ENCODE data around the gene SEL1L2.

SEL1L2 gene

GRCh38 chr20:13929836-13930235 is 60.6 kb downstream of the SEL1L2 start:
- Histone ChIP-seq H3K27ac (ENCODE audit: low read depth, low read length) (no peak overlapping the region), H3K36me3 (ENCODE audit: insufficient read depth, low read length) (no peaks in the 10 kb centered on the region), H3K27me3 (ENCODE audit: insufficient read depth, low read length) (no peaks in the 10 kb centered on the region), H3K4me3 (ENCODE audit: low read length) (no peak overlapping the region), H3K9ac (ENCODE audit: low read depth, low read length) (no peak overlapping the region), H3K4me1 (ENCODE audit: insufficient read depth, low read length) (no peaks in the 10 kb centered on the region), H3K9me3 (ENCODE audit: insufficient read depth, low read depth, low read length) (no peaks in the 10 kb centered on the region)
- WGBS = 98% methylated on average over 6 of the region's 6 CpGs

- WGBS = 97% methylated on average over 5 of the region's 5 CpGs
- no peaks in the 10 kb centered on the region for H3K9me3 ChIP-seq (ENCODE audit: insufficient read depth, low read depth, low read length)
- no peak overlapping the region for H3K9ac ChIP-seq (ENCODE audit: low read depth, low read length)
- H3K4me1 ChIP-seq (ENCODE audit: insufficient read depth, low read length) = no peaks in the 10 kb centered on the region
- H3K27me3 ChIP-seq (ENCODE audit: insufficient read depth, low read length) = no peaks in the 10 kb centered on the region
- H3K4me3 ChIP-seq (ENCODE audit: low read length) = no peak overlapping the region
- H3K27ac ChIP-seq (ENCODE audit: low read depth, low read length) = no peak overlapping the region
- no peaks in the 10 kb centered on the region for H3K36me3 ChIP-seq (ENCODE audit: insufficient read depth, low read length)
Observed at GRCh38 chr20:13928901-13929300, 61.5 kb downstream of the SEL1L2 start.

- Histone ChIP-seq H3K4me1 (ENCODE audit: insufficient read depth, low read length) (no peaks in the 10 kb centered on the region), H3K27ac (ENCODE audit: low read depth, low read length) (no peak overlapping the region), H3K4me3 (ENCODE audit: low read length) (no peak overlapping the region), H3K9me3 (ENCODE audit: insufficient read depth, low read depth, low read length) (no peaks in the 10 kb centered on the region), H3K27me3 (ENCODE audit: insufficient read depth, low read length) (no peaks in the 10 kb centered on the region), H3K36me3 (ENCODE audit: insufficient read depth, low read length) (no peaks in the 10 kb centered on the region), H3K9ac (ENCODE audit: low read depth, low read length) (no peak overlapping the region)
- 100% methylated on average over 1 of the region's 2 CpGs for WGBS
Observed at GRCh38 chr20:13927171-13927570, 63.2 kb downstream of the SEL1L2 start.

- Histone ChIP-seq H3K9me3 (ENCODE audit: insufficient read depth, low read depth, low read length) (no peaks in the 10 kb centered on the region), H3K27me3 (ENCODE audit: insufficient read depth, low read length) (no peaks in the 10 kb centered on the region), H3K9ac (ENCODE audit: low read depth, low read length) (no peak overlapping the region), H3K27ac (ENCODE audit: low read depth, low read length) (no peak overlapping the region), H3K4me3 (ENCODE audit: low read length) (no peak overlapping the region), H3K4me1 (ENCODE audit: insufficient read depth, low read length) (no peaks in the 10 kb centered on the region), H3K36me3 (ENCODE audit: insufficient read depth, low read length) (no peaks in the 10 kb centered on the region)
- WGBS = 92% methylated on average over 3 of the region's 5 CpGs
Observed at GRCh38 chr20:13922241-13922640, 68.2 kb downstream of the SEL1L2 start.

GRCh38 chr20:13915284-13915683 is 75.1 kb downstream of the SEL1L2 start:
- Histone ChIP-seq H3K27ac (ENCODE audit: low read depth, low read length) (no peak overlapping the region), H3K4me1 (ENCODE audit: insufficient read depth, low read length) (no peaks in the 10 kb centered on the region), H3K9me3 (ENCODE audit: insufficient read depth, low read depth, low read length) (no peaks in the 10 kb centered on the region), H3K27me3 (ENCODE audit: insufficient read depth, low read length) (no peaks in the 10 kb centered on the region), H3K36me3 (ENCODE audit: insufficient read depth, low read length) (no peaks in the 10 kb centered on the region), H3K4me3 (ENCODE audit: low read length) (no peak overlapping the region), H3K9ac (ENCODE audit: low read depth, low read length) (no peak overlapping the region)
- 80% methylated on average over 3 of the region's 3 CpGs for WGBS

DNA sequence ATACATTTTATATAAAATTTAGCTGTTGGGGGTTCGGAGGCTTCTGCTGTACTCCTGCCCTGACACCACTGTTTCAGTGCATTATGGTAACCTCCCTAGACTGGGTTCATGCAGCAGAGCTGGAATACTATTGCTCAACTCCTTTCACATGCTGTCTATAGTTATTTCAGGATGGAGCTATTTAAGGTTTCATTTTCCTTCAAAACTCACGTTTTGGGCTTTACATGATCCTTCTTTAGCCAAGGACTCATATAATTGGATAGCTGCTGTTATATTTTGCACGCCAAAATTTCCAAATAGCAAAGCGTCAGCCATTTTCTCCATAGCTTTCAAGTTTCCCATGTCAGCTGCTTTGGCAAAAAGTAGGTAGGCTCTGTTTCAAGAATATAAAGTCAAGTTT is 76.8 kb downstream of the SEL1L2 start:
- H3K27ac ChIP-seq (ENCODE audit: low read depth, low read length) = no peak overlapping the region
- no peak overlapping the region for H3K4me3 ChIP-seq (ENCODE audit: low read length)
- no peaks in the 10 kb centered on the region for H3K27me3 ChIP-seq (ENCODE audit: insufficient read depth, low read length)
- WGBS = 90% methylated on average over 4 of the region's 4 CpGs
- H3K36me3 ChIP-seq (ENCODE audit: insufficient read depth, low read length) = no peaks in the 10 kb centered on the region
- no peak overlapping the region for H3K9ac ChIP-seq (ENCODE audit: low read depth, low read length)
- H3K9me3 ChIP-seq (ENCODE audit: insufficient read depth, low read depth, low read length) = no peaks in the 10 kb centered on the region
- no peaks in the 10 kb centered on the region for H3K4me1 ChIP-seq (ENCODE audit: insufficient read depth, low read length)

GRCh38 chr20:13913131-13913530 is 77.3 kb downstream of the SEL1L2 start:
- no peaks in the 10 kb centered on the region for H3K36me3 ChIP-seq (ENCODE audit: insufficient read depth, low read length)
- WGBS = no CpG with 5 or more reads among the region's 1 CpG
- no peak overlapping the region for H3K9ac ChIP-seq (ENCODE audit: low read depth, low read length)
- no peaks in the 10 kb centered on the region for H3K9me3 ChIP-seq (ENCODE audit: insufficient read depth, low read depth, low read length)
- no peaks in the 10 kb centered on the region for H3K4me1 ChIP-seq (ENCODE audit: insufficient read depth, low read length)
- H3K4me3 ChIP-seq (ENCODE audit: low read length) = no peak overlapping the region
- no peaks in the 10 kb centered on the region for H3K27me3 ChIP-seq (ENCODE audit: insufficient read depth, low read length)
- H3K27ac ChIP-seq (ENCODE audit: low read depth, low read length) = no peak overlapping the region

GRCh38 chr20:13910492-13910891 is 79.9 kb downstream of the SEL1L2 start:
- no peak overlapping the region for H3K27ac ChIP-seq (ENCODE audit: low read depth, low read length)
- H3K9ac ChIP-seq (ENCODE audit: low read depth, low read length) = no peak overlapping the region
- no peaks in the 10 kb centered on the region for H3K9me3 ChIP-seq (ENCODE audit: insufficient read depth, low read depth, low read length)
- no peaks in the 10 kb centered on the region for H3K27me3 ChIP-seq (ENCODE audit: insufficient read depth, low read length)
- H3K4me3 ChIP-seq (ENCODE audit: low read length) = no peak overlapping the region
- no peaks in the 10 kb centered on the region for H3K4me1 ChIP-seq (ENCODE audit: insufficient read depth, low read length)
- 100% methylated on average over 1 of the region's 1 CpG for WGBS
- H3K36me3 ChIP-seq (ENCODE audit: insufficient read depth, low read length) = no peaks in the 10 kb centered on the region

DNA sequence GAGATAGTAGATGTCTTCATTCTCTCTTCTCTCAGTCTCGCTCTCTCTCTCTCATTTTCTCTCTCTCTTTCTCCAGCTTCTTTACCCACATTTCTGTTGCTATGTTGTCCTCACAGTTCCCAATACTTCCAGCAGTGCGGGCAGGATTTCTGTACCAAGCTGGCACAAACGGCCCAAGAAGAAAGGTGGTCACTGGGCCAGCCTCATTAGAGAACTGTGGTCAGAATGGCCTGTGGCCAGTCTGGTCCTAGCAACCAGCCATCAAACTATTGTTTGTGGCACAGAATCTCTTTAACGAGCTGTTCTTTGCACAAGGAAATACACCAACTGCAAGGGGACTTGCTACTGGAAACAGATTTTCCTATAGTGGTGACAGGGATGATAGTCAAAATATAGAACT is 81.3 kb downstream of the SEL1L2 start:
- no peaks in the 10 kb centered on the region for H3K9me3 ChIP-seq (ENCODE audit: insufficient read depth, low read depth, low read length)
- no peaks in the 10 kb centered on the region for H3K4me1 ChIP-seq (ENCODE audit: insufficient read depth, low read length)
- 88% methylated on average over 4 of the region's 4 CpGs for WGBS
- H3K4me3 ChIP-seq (ENCODE audit: low read length) = no peak overlapping the region
- no peak overlapping the region for H3K27ac ChIP-seq (ENCODE audit: low read depth, low read length)
- no peaks in the 10 kb centered on the region for H3K36me3 ChIP-seq (ENCODE audit: insufficient read depth, low read length)
- H3K9ac ChIP-seq (ENCODE audit: low read depth, low read length) = no peak overlapping the region
- no peaks in the 10 kb centered on the region for H3K27me3 ChIP-seq (ENCODE audit: insufficient read depth, low read length)

DNA sequence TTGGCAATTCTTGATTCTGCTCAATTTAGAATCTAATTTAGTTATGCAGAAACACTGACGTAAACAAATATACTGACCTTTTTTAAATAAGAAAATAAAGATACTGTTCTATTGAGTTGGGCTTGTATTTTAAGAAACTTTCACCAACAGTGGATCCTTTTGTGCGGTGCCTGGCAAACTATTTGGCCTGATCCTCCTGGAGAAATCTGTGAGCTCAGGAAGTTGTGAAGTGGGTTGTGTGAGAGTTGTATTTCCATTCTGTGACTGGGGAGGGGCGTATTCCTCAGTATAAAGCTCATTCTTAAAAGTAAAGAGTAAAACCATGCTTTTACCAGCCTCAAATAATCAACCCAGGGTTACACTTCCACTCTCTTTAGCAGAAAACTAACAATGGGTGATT is 85.6 kb downstream of the SEL1L2 start:
- no peaks in the 10 kb centered on the region for H3K27me3 ChIP-seq (ENCODE audit: insufficient read depth, low read length)
- no peak overlapping the region for H3K4me3 ChIP-seq (ENCODE audit: low read length)
- H3K36me3 ChIP-seq (ENCODE audit: insufficient read depth, low read length) = no peaks in the 10 kb centered on the region
- H3K9me3 ChIP-seq (ENCODE audit: insufficient read depth, low read depth, low read length) = no peaks in the 10 kb centered on the region
- H3K27ac ChIP-seq (ENCODE audit: low read depth, low read length) = no peak overlapping the region
- 91% methylated on average over 1 of the region's 3 CpGs for WGBS
- no peaks in the 10 kb centered on the region for H3K4me1 ChIP-seq (ENCODE audit: insufficient read depth, low read length)
- H3K9ac ChIP-seq (ENCODE audit: low read depth, low read length) = no peak overlapping the region

DNA sequence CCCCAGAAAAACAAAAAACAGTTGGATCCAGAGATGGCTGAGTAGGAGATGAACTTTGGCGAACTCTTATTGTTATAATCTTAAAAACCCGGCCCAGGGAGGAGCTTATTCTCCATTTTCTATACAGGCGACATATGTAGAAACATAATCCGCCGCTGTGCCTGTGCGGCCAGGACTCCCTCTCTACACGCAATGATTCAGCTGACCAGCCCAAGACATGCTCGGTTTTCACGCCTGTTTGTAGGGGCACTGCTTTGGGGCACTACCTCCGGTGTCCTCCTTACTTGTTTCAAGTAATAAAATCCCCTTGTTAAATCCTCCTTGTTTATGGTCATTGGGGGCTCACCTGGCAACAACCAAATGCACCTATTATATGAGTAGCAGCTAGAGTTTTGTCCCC is 89.9 kb downstream of the SEL1L2 start:
- H3K4me1 ChIP-seq (ENCODE audit: insufficient read depth, low read length) = no peaks in the 10 kb centered on the region
- WGBS = 95% methylated on average over 10 of the region's 10 CpGs
- no peak overlapping the region for H3K27ac ChIP-seq (ENCODE audit: low read depth, low read length)
- no peak overlapping the region for H3K9ac ChIP-seq (ENCODE audit: low read depth, low read length)
- H3K4me3 ChIP-seq (ENCODE audit: low read length) = no peak overlapping the region
- H3K27me3 ChIP-seq (ENCODE audit: insufficient read depth, low read length) = no peaks in the 10 kb centered on the region
- no peaks in the 10 kb centered on the region for H3K9me3 ChIP-seq (ENCODE audit: insufficient read depth, low read depth, low read length)
- no peaks in the 10 kb centered on the region for H3K36me3 ChIP-seq (ENCODE audit: insufficient read depth, low read length)

- Histone ChIP-seq H3K27ac (ENCODE audit: low read depth, low read length) (no peak overlapping the region), H3K9me3 (ENCODE audit: insufficient read depth, low read depth, low read length) (no peaks in the 10 kb centered on the region), H3K4me1 (ENCODE audit: insufficient read depth, low read length) (no peaks in the 10 kb centered on the region), H3K36me3 (ENCODE audit: insufficient read depth, low read length) (no peaks in the 10 kb centered on the region), H3K9ac (ENCODE audit: low read depth, low read length) (no peak overlapping the region), H3K27me3 (ENCODE audit: insufficient read depth, low read length) (no peaks in the 10 kb centered on the region), H3K4me3 (ENCODE audit: low read length) (no peak overlapping the region)
- WGBS = 96% methylated on average over 2 of the region's 2 CpGs
Observed at GRCh38 chr20:13898012-13898612, 92.3 kb downstream of the SEL1L2 start.
